Hippocampal formation (tissue), 2 donors: ENCODE results near the gene JCHAIN.
"Not testable (repeated sequence)": the region's sequence is repeated elsewhere in the genome, so short reads cannot be mapped to it uniquely, and the experiment has no call there.

Experiments
- DNase-seq, 2 donors: peaks; one replicate each; lab custom pipeline; 2025; lab: John Stamatoyannopoulos, UW

Gene JCHAIN

GRCh38 chr4:70688795-70689231 lies 22.5 kb upstream of the JCHAIN start:
- no peak for DNase-seq

DNA sequence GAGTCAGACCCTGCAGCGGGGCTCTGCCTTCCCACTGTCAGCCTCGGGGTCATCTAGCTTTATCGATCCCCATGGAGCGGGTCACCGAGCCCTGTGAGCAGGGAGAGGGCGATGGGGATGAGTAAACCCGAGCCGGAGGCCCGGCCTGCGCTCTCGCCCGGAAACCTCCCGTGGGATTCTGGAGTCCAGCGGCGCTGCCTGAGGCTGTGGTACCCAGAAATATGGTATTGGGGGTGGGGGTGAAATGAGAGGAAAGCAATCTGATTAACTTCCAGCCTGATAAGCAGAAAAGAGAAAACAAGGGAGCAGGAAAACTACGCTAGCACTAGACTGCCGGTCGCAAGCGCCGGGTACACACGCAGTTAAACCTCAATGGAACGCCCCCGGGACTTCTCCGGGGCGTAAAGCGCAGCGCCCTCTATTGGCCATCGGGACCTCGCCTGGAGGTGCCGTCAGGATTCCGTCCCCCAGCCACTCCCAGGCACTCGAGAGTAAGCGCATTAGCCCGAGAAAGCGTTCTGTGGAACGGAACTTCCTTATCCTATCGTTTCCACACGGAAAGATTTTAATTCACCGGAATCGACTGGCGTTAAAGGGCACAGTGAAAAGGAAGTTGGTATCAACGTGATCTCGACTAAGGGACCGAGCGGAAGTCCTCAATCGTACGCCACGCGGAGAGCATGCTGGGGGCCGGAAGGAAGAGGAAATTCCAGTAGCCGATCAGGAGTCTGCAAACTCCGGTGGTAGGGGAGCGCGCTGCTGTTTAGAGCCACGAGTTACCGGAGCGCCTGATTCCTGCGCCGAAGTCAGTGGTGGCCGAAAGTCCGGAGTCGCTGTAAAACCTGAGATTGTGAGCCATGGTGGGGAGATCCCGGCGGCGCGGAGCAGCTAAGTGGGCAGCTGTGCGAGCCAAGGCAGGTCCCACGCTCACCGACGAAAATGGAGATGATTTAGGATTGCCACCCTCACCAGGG lies 21.8 kb upstream of the JCHAIN start, which contains the start of gene UTP3:
Gene UTP3, plus strand, starts transcription at position 712 of the 974 bp plus-strand sequence. Its CDS starts 146 bp downstream, at position 858.
- peak; percentile 96 to 99 for DNase-seq

DNA sequence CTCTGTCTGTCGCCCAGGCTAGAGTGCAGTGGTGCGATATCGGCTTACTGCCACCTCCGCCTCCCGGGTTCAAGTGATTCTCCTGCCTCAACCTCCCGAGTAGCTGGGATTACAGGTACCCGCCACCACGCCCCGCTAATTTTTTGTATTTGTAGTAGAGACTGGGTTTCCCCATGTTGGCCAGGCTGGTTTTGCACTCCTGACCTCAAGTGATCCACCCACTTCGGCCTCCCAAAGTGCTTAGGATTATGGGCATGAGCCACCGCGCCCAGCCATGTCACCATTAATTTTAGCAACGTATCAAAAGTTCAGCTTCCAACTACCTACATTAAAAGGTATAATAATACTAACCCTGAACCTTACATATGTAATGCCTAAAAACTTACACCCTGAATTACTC lies 21.1 kb upstream of the JCHAIN start:
- no peak for DNase-seq

DNA sequence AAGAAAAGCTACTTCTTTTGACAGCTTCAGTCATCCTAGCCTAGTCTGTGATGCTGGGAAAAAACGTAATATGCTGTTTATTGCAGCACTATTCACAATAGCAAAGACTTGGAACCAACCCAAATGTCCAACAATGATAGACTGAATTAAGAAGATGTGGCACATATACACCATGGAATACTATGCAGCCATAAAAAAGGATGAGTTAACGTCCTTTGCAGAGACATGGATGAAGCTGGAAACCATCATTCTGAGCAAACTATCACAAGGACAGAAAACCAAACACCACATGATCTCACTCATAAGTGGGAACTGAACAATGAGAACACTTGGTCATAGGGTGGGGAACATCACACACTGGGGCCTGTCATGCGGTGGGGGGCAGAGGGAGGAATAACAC lies 15.8 kb upstream of the JCHAIN start:
- not testable (repeated sequence) for DNase-seq

DNA sequence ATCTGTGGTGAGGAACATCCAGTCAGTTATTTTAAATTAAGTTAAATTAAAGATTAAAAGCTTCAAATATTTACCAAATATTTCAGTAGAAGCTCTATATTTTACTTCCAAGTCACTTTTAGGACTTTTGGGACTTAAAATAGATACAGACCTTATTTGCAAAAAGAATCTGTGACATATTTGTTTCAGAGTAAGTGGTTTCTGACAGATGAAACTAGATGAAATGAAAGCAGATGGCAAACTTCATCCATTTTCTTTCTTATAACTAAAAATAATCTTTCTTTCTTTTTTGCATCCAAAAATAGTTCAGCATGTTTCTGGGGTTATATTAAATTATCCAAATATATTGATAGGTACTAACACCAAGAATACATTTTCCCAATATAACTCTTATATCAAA lies 15.4 kb upstream of the JCHAIN start:
- DNase-seq: no peak

DNA sequence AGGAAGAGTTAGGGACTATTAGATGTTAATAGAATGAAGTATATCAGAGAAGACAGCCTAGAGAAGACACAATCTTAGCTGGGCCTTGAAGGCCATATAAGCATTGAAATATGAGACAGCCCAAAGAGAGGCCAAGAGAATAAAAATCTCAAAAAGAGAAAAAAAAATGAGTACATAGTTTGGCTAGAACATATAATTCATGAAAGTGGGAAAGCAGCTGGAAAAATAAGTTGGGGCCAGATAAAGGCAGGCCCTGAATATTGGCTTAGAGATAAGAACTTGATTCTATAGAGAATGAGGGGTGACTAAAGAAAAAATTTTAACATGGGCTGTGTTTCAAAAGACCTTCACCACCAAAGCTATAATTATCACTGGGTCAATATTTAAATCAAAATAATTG lies 14.6 kb upstream of the JCHAIN start:
- no peak for DNase-seq

- DNase-seq: no peak
These were observed 12.2 kb upstream of the JCHAIN start for GRCh38 chr4:70678383-70678999.

DNA sequence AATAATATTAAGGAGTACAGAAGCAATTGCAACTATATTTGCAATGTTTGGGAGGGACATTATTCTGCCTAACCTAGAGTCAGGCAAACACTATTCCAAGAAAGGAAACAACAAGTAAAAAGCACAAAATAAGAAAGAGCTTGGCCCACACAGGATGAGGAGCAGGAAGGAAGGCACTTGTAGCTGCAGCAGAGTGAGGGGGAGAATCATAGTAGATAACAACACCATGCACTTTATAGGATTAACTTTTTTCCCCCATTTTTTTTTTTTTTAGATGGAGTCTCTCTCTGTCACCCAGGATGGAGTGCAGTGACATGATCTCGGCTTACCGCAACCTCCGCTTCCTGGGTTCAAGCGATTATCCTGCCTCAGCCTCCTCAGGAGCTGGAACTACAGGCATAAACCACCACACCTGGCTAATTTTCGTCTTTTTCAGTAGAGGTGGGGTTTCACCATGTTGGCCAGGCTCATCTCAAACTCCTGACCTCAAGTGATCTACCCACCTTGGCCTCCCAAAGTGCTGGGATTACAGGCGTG lies 10.3 kb upstream of the JCHAIN start:
- no peak for DNase-seq

DNA sequence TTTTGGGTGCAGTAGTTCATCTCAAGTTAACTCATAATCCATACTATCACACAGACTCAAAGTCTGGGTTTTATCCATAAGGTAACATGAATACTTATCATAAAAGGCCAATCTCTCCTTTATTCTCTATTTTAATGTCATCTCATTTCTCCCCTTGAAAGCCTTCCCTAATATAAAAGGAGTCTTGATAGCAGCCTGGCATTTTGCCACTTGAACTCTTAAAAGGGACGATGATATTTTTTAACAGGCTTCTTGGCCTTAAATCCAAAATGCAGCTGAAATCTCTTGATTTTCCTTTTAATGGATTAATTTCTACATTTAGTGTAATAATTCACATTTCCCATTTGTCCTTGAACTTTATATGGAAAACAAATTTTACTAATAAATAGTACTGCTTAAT lies 8.4 kb upstream of the JCHAIN start:
- no peak for DNase-seq

DNA sequence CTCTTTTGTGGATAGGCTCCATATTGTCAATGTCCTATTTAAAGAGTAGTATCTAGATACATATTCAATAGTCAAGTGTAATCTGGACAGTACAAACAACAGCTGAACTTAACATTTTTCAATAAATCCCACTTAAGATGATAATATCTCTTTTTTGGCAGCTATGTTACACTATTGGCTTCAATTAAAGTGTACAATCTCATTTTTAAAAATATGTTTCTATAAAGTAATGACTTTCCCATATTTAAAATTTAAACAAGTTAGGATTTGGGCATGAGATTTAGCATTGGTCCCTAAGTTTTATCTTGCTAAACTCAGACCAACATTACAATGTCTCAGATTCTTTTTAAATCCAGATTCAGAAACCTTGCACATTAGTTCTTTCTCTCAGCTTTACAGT lies 7.9 kb upstream of the JCHAIN start:
- no peak for DNase-seq

DNA sequence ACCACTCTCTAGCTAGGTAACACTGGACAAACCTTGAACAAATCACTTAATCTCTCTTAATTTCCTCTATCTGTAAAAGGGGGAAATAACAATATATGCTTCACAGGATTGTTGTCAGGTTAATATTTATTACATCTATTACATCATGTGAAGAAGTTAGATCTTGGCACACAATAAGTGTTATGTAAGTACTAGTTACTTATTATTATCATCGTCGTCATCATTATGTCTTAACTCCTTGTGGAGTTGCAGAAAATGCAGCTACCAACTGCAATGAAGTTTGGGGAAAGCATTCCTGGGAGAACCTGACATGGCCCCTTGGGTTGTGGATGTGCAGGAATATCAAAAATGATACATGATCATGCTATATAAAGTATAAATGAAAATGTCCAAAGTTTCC lies 4.8 kb upstream of the JCHAIN start:
- DNase-seq: no peak

DNA sequence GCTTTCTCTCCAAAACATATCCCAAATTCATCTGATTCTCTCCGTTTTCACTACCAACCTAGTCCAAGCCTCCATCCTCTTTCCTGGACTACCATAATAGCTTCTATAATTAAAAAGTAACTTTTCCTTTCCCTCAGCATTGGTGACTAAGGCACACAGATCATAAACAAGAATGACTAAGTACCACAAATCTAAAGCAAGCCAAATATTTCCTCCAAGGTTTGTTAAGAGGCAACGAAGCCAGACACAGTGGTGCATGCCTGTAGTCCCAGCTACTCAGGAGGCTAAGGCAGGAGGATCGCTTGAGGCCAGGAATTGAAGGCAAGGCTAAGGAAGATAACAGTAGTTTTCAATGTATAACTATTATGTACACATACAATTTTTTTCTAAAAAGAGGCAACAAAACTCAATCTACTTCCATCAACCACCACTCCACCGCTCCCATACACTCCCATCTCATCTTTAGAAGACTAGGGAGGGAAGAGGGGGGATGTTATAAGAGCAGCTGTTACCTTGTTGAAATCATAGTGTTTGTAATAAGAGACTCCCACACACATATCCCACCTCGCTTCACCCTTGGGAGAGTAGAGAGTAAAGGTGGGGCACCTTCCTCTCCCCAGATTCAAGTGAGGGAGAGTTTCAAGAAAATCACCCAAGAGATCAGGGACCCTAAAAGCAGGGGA lies 4.2 kb upstream of the JCHAIN start:
- no peak for DNase-seq

GRCh38 chr4:70667740-70668535 lies 1.6 kb upstream of the JCHAIN start:
- no peak for DNase-seq

GRCh38 chr4:70661309-70661922 lies 4.9 kb downstream of the JCHAIN start:
- DNase-seq: not testable (repeated sequence)

- DNase-seq: no peak
These were observed 6.2 kb downstream of the JCHAIN start for GRCh38 chr4:70660106-70660505.

- DNase-seq: no peak
These were observed 7.9 kb downstream of the JCHAIN start for GRCh38 chr4:70658418-70658817.

DNA sequence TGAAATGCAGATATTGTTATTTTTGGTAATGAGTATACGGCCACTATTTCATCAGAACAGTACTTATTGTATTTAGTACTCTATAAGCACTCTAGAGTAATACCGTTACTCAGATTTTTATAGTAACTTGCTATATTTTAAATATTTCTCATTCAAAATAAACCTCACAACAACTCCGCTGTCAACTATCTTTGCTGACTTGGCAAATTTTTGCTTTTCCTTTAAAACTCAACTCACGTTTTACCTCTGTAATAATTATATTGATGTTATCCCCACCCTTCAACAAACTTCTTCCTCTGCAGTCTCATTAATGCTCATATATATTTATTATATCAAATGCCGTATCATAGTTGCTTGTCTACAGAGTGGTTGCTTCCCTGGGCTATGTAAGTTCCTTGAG lies 9.0 kb downstream of the JCHAIN start:
- DNase-seq: no peak

DNA sequence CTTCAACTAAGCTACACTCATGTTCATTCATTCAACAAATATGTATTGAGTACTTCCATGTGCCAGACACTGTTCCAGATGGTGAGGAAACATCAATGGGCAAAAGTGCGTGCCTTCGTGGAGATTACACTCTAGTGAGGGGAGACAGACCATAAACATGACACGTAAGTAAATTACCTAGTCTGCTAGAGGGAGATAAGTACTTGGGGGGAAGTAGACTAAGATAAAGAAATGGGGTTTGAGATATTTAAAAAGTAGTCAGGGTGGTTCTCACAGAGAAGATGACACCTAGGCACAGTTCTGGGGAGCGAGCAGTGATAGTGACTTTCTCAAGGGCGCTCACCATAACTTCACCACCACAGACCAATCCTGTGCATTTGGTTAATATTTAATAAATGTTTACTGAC lies 11.7 kb downstream of the JCHAIN start:
- no peak for DNase-seq

DNA sequence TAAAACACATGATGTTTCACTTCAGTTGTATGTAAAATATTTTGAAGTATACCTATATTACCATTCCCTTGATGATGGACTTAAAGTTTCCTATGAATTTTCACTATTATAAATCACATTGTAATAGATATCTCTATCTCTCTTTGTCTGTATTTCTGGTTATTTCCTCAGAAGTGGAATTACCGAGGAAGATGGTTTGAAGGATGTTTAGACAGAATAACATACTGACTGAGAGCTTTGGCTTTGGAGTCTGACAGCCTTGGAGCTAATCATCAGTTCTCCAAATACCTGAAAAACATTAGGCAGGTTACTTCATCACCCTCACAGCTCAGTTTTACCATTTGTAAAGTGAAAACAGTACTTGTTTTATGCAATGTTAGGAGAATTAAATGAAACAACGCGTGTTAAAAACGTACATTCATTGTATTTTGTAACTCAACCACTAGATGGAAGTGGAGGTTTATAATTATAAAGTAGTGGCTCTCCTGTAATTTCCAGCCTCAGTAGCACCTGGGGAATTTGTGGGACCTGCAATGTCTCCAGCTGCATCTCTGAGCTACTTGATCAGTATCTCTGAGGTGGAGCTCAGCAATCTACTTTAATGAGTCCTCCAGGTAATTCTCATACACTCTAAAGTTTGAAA lies 14.3 kb downstream of the JCHAIN start:
- peak in 1 of 2 donors; percentile 28 for DNase-seq

GRCh38 chr4:70650741-70651140 lies 15.6 kb downstream of the JCHAIN start:
- DNase-seq: not testable (repeated sequence)
